ENCODE measurements around the gene SKIC8. TPM values are rescaled to one million over a fixed set of nuclear protein-coding genes. Genes with fewer than 3 reads are reported as not detected.
"Not testable (repeated sequence)": the region's sequence is repeated elsewhere in the genome, so short reads cannot be mapped to it uniquely, and the experiment has no call there.

SKIC8 gene
- total RNA-seq, 1 experiment from 2014 or later = 188 TPM

GRCh38 chr15:78251136-78251535, 48.3 kb downstream of the SKIC8 start:
- H3K27me3 ChIP-seq = no peaks in the 10 kb centered on the region
- no peak overlapping the region for H3K4me3 ChIP-seq
- no peak for DNase-seq
- H3K36me3 ChIP-seq = no peaks in the 10 kb centered on the region
- no peaks in the 10 kb centered on the region for H3K9me3 ChIP-seq

GRCh38 chr15:78249131-78249530, 50.3 kb downstream of the SKIC8 start:
- no peaks in the 10 kb centered on the region for H3K36me3 ChIP-seq
- DNase-seq = no peak
- H3K27me3 ChIP-seq = no peaks in the 10 kb centered on the region
- H3K9me3 ChIP-seq = no peaks in the 10 kb centered on the region
- H3K4me3 ChIP-seq = no peak overlapping the region

DNA sequence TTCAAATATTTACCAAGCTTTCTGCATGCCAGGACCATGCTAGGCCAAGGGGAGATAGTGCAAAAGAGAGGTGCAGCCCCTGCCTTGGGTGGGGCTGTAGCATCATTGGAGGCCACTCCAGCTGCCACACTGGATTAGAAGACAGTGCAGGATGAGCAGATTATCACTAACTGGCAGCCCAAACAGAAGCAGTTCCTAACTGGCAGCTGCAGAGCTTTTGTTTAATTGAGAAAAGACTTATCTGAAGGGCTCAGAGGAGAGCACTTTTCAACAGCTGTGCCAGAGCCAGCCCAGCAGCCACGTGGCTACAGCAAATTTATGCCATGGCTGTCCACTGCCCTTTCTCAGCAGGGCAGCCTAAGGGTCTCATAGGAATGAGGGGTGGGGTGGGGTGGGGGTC, 51.5 kb downstream of the SKIC8 start:
- no peaks in the 10 kb centered on the region for H3K36me3 ChIP-seq
- DNase-seq = no peak
- H3K27me3 ChIP-seq = no peaks in the 10 kb centered on the region
- no peaks in the 10 kb centered on the region for H3K9me3 ChIP-seq
- H3K4me3 ChIP-seq = no peak overlapping the region

DNA sequence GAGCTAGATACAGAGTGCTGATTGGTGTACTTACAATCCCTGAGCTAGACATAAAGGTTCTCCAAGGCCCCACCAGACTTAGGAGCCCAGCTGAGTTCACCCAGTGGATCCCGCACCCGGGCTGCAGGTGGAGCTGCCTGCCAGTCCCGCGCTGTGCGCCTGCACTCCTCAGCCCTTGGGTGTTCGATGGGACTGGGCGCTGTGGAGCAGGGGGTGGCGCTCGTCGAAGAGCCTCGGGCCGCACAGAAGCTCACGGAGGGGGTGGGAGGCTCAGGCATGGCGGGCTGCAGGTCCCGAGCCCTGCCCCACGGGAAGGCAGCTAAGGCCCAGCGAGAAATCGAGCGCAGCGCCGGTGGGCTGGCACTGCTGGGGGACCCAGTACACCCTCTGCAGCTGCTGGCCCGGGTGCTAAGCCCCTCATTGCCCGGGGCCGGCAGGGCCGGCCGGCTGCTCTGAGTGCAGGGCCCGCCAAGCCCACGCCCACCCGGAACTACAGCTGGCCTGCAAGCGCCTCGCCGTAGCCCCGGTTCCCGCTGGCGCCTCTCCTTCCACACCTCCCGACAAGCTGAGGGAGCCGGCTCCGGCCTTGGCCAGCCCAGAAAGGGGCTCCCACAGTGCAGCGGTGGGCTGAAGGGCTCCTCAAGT, 53.3 kb downstream of the SKIC8 start:
- H3K9me3 ChIP-seq, H3K36me3 ChIP-seq, DNase-seq, H3K27me3 ChIP-seq, H3K4me3 ChIP-seq: not testable (repeated sequence)

- not testable (repeated sequence) for H3K36me3 ChIP-seq, H3K9me3 ChIP-seq, DNase-seq, H3K27me3 ChIP-seq, H3K4me3 ChIP-seq
Observed at GRCh38 chr15:78245392-78245791, 54.0 kb downstream of the SKIC8 start.

- H3K9me3 ChIP-seq = no peaks in the 10 kb centered on the region
- DNase-seq = no peak
- no peaks in the 10 kb centered on the region for H3K27me3 ChIP-seq
- H3K4me3 ChIP-seq = no peak overlapping the region
- H3K36me3 ChIP-seq = no peaks in the 10 kb centered on the region
Observed at GRCh38 chr15:78244893-78245292, 54.5 kb downstream of the SKIC8 start.

- no peak overlapping the region for H3K4me3 ChIP-seq
- H3K27me3 ChIP-seq = no peaks in the 10 kb centered on the region
- H3K36me3 ChIP-seq = no peaks in the 10 kb centered on the region
- no peaks in the 10 kb centered on the region for H3K9me3 ChIP-seq
- no peak for DNase-seq
Observed at GRCh38 chr15:78244101-78244500, 55.3 kb downstream of the SKIC8 start.

- DNase-seq = peak; percentile 37
- no peaks in the 10 kb centered on the region for H3K36me3 ChIP-seq
Observed at GRCh38 chr15:78243491-78243941, 55.9 kb downstream of the SKIC8 start.

DNA sequence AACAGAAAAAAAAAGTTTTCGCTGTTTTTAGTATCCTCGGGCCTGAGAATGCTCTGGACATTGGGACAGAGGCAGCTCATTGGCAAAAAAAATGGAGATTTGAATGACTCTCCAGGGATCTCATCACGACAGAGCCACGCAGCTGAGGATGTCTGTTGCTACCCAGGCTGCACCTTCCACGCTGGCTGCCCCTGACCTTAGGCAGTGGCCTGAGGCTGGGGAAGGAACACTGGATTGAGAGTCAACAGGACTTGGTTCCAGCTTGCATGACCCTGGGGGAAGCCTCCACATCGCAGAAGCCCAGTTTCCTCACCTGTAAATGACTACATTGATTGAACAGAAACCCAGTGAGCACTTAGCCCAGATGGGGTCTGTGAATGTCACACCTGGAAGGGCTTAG, 56.4 kb downstream of the SKIC8 start:
- Histone ChIP-seq H3K27me3 (no peaks in the 10 kb centered on the region), H3K9me3 (no peaks in the 10 kb centered on the region)
- DNase-seq = no peak

More at GRCh38 chr15:78243491-78243941, 55.9 kb downstream of the SKIC8 start:
- no peaks in the 10 kb centered on the region for H3K9me3 ChIP-seq
- no peaks in the 10 kb centered on the region for H3K27me3 ChIP-seq
- no peak overlapping the region for H3K4me3 ChIP-seq

GRCh38 chr15:78242128-78242527, 57.3 kb downstream of the SKIC8 start:
- H3K36me3 ChIP-seq = no peaks in the 10 kb centered on the region
- H3K27me3 ChIP-seq = no peaks in the 10 kb centered on the region
- no peak overlapping the region for H3K4me3 ChIP-seq
- no peaks in the 10 kb centered on the region for H3K9me3 ChIP-seq
- no peak for DNase-seq

More for the DNA sequence above, 56.4 kb downstream of the SKIC8 start:
- Histone ChIP-seq H3K4me3 (no peak overlapping the region), H3K36me3 (no peaks in the 10 kb centered on the region)

GRCh38 chr15:78241017-78241416, 58.4 kb downstream of the SKIC8 start:
- Histone ChIP-seq H3K27me3 (no peaks in the 10 kb centered on the region), H3K4me3 (no peak overlapping the region), H3K9me3 (no peaks in the 10 kb centered on the region), H3K36me3 (no peaks in the 10 kb centered on the region)
- DNase-seq = peak; percentile 74

GRCh38 chr15:78239811-78240210, 59.6 kb downstream of the SKIC8 start:
- no peak for DNase-seq
- Histone ChIP-seq H3K36me3 (no peaks in the 10 kb centered on the region), H3K27me3 (no peaks in the 10 kb centered on the region), H3K4me3 (no peak overlapping the region), H3K9me3 (no peaks in the 10 kb centered on the region)

DNA sequence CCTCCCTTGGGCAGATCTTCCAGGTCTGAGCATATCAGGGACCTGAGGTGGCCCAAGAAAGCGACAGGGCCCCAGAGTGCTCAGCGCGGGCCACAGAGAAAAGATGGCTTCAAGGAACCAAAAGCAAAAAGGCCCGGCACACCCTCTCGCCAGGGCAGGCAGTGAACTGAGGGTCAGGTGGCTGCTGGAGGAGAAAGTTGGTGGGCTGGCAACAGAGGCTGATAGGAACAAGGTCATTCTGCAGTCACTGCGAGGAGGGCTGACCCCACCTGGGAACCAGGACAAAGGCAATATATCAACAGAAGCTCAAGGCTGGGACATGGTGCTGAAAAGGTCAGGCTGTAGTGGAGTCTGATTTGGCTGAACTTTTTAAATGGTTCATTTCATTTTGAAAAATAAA, 62.3 kb downstream of the SKIC8 start:
- Histone ChIP-seq H3K36me3 (no peaks in the 10 kb centered on the region), H3K27me3 (no peaks in the 10 kb centered on the region), H3K9me3 (no peaks in the 10 kb centered on the region), H3K4me3 (no peak overlapping the region)
- DNase-seq = no peak

- no peaks in the 10 kb centered on the region for H3K9me3 ChIP-seq
- H3K27me3 ChIP-seq = no peaks in the 10 kb centered on the region
- no peak overlapping the region for H3K4me3 ChIP-seq
- H3K36me3 ChIP-seq = no peaks in the 10 kb centered on the region
- DNase-seq = no peak
Observed at GRCh38 chr15:78236491-78236890, 62.9 kb downstream of the SKIC8 start.

DNA sequence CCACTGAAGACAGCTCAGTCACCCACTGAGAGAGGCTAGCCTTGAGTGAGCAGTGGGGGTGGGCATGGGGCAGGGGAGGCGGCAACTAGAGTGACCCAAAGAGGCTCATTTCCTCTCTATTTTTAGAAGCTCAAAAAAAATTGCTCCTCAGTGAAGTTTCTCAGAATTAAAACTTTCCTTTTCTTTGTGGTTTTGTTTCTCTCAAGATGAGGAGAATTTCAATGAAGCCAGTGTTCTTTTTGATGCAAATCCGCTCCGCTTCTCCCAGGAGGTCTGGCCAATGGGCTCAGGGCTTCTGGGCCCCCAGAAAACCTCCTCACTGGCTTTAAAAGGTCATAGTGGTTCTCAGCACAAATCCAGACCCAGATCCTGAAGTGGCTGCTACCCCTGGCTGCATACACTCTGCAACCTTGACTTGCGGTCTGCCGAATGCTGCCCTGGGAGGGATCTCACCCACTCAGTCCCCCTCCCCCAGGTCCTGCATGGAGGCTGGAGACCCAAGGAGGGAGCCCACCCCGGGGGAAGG, 64.8 kb downstream of the SKIC8 start, which contains the start of gene ACSBG1:
Gene ACSBG1, minus strand, starts transcription at position 51 of the 526 bp plus-strand sequence. CDS start 64 bp downstream, outside the sequence.
- H3K4me3 ChIP-seq = no peak within 1 kb of the TSS
- no peaks in the 10 kb centered on the region for H3K9me3 ChIP-seq
- DNase-seq = no peak
- H3K27me3 ChIP-seq = no peaks in the 10 kb centered on the region
- H3K36me3 ChIP-seq = no peaks in the 10 kb centered on the region

- Histone ChIP-seq H3K9me3 (no peaks in the 10 kb centered on the region), H3K36me3 (no peaks in the 10 kb centered on the region), H3K27me3 (no peaks in the 10 kb centered on the region), H3K4me3 (no peak overlapping the region)
- DNase-seq = no peak
Observed at GRCh38 chr15:78233496-78233895, 65.9 kb downstream of the SKIC8 start.

Measured in MG63 (cell line).